Ishikawa (cell line): ENCODE data around the gene SMIM22.
A peak's percentile ranks its signal among the peaks of the same experiment; 100 is the strongest.

ENCODE experiments used
- CEBPB ChIP-seq: IDR thresholded peaks from 2 replicates; pipeline ENCODE4 v1.6.1; 2012
- CREB1 ChIP-seq: IDR thresholded peaks from 2 replicates; pipeline ENCODE4 v1.6.1; 2012; ENCODE audit warnings: low read depth
- EGR1 ChIP-seq: IDR thresholded peaks from 2 replicates; pipeline ENCODE4 v1.6.1; 2012
- EP300 ChIP-seq: IDR thresholded peaks from 2 replicates; pipeline ENCODE4 v1.6.1; 2012; ENCODE audit warnings: borderline replicate concordance
- FOXM1 ChIP-seq: IDR thresholded peaks from 2 replicates; pipeline ENCODE4 v1.6.1; 2012; ENCODE audit warnings: low read depth, borderline replicate concordance
- NFIC ChIP-seq: IDR thresholded peaks from 2 replicates; pipeline ENCODE4 v1.6.1; 2012
- RAD21 ChIP-seq: IDR thresholded peaks from 2 replicates; pipeline ENCODE4 v1.6.1; 2012; ENCODE audit warnings: low read depth
- TAF1 ChIP-seq: IDR thresholded peaks from 2 replicates; pipeline ENCODE4 v1.6.1; 2012; ENCODE audit warnings: low read depth, mild to moderate bottlenecking
- TCF12 ChIP-seq: IDR thresholded peaks from 2 replicates; pipeline ENCODE4 v1.6.1; 2012; ENCODE audit warnings: low read depth
- TEAD4 ChIP-seq: IDR thresholded peaks from 2 replicates; pipeline ENCODE4 v1.6.1; 2012
- USF1 ChIP-seq: IDR thresholded peaks from 2 replicates; pipeline ENCODE4 v1.6.1; 2012
- YY1 ChIP-seq: IDR thresholded peaks from 2 replicates; pipeline ENCODE4 v1.6.1; 2012; ENCODE audit warnings: low read depth
- ZBTB7A ChIP-seq: IDR thresholded peaks from 2 replicates; pipeline ENCODE4 v1.6.1; 2012; ENCODE audit warnings: low read depth
- TF ChIP-seq, protein P1 (sequence below): IDR thresholded peaks from 2 replicates; pipeline ENCODE4 v1.6.1; 2012
- TF ChIP-seq, protein P2 (sequence below): IDR thresholded peaks from 2 replicates; pipeline ENCODE4 v1.6.1; 2012; ENCODE audit warnings: low read depth, mild to moderate bottlenecking

The SMIM22 gene

DNA sequence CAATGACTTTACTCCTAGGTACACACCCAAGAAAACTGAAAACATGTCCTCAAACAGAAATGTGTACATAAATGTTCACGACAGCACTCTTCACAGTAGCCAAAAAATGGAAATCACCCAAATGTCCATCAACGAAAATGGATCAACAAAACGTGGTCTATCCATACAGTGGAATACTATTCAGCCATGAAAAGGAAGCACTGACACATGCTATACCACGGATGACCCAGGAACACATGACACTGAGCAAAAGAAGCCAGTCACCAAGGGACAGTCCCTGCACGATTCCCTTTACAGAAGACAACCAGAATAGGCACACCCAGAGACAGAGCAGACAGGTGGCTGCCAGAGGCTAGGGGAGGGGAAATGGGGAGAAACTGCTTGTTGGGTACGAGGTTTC is 39.5 kb upstream of the SMIM22 start:
- TF ChIP-seq CREB1 (no peak), CEBPB (no peak), NFIC (no peak)

DNA sequence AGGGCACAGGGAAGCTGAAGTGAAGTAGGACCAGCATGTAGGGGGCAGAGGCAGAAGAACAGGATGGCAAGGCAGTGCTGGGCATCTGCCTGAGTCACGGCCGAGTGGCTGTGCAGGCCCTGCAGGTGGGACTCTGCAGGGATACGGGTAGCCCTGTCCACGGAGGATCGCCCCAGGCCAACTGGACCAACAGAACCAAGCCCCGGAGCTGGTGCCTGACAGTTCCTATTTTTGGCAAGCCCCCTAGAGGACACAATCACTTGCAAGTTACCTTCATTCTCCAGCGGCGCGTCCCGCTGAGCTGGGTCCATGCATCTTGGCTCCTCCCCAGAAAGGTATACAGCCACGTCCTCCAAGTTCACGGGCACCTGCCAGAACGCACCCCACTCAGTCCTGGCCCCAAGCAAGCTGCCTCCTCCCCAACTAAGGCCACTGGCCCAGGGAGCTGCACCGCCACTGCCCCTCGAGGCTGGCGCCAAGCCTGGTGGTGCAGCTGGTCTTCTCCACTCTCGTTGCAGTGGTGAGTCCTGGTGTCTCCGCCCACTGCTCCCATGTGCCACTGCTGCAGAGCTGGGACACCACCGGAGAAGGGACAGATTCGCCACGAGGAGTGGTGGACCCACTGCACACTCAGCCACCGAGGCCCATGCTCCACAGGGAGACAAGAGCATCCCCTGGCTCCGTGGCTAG is 34.8 kb upstream of the SMIM22 start:
- TF ChIP-seq TCF12 (no peak), ZBTB7A (no peak), FOXM1 (no peak), CEBPB (no peak), USF1 (no peak)

DNA sequence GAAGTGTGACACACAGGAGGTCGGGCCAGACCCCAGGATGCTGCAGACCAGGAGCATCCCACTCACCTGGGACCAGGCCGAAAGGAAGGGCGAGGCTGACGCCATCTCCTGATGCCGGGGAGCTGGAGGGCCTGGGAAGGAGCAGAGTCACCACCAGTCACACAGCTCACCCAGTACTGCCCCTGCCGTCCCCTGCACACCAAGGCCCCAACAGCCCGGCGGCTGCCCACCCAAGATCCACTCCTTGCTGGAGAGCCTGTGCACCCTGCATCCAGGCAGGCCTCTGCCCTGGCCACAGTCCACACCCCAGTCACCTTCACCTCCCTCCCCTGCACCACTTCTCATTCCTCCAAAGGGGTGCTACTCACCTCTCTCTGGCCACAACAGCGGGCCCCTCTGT is 33.0 kb upstream of the SMIM22 start:
- TF ChIP-seq YY1 = no peak
- TF ChIP-seq CREB1 = no peak

GRCh38 chr16:4763791-4764190 is 31.4 kb upstream of the SMIM22 start:
- TF ChIP-seq CEBPB (no peak), TEAD4 (no peak)

DNA sequence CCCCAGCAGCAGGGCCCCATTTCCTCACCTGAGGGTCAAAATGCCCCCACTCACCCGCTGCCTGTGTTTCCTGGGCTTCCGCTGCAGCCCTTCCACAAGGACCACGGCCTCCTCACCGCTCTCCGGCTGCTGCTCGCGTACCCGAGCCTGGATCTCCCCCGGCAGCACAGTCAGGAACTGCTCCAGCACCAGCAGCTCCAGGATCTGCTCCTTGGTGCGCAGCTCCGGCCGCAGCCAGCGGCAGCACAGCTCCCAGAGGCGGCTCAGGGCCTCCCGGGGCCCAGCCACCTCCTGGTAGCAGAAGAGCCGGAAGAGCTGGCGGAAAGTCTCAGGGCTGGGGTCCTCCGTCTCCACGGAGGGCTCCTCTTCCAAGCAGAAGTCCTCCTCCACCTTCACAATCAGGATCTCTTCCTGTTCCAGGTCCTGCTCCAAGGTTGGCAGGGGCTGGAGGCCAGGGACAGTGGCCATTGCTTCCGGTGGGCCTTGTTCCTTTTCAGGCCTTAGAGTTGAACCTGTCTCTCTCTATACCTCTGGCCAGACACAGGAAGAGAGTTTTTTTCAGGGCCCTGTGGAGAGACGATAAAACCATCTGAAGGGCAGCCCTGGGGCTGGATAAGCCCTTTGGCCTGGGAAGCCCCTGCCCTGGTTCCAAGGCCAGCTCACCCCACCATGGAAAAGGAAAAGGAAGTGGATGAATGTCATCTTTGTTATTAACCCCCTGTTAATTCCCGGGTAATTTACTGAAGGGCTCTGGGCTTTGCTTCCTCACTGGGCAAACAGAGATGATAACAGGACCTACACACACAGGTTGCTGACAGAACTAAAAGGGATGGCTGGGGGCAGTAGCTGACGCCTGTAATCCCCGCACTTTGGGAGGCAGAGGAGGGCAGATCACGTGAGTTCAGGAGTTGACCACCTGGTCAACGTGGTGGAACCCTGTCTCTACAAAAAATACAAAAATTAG is 29.4 kb upstream of the SMIM22 start:
- no peak for TF ChIP-seq TCF12
- TF ChIP-seq ZBTB7A = no peak
- TF ChIP-seq, protein P1, sequence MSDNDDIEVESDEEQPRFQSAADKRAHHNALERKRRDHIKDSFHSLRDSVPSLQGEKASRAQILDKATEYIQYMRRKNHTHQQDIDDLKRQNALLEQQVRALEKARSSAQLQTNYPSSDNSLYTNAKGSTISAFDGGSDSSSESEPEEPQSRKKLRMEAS = no peak
- no peak for TF ChIP-seq USF1
- TF ChIP-seq TAF1 = no peak
- TF ChIP-seq CEBPB = no peak
- TF ChIP-seq RAD21 = no peak
- TF ChIP-seq, protein P2, sequence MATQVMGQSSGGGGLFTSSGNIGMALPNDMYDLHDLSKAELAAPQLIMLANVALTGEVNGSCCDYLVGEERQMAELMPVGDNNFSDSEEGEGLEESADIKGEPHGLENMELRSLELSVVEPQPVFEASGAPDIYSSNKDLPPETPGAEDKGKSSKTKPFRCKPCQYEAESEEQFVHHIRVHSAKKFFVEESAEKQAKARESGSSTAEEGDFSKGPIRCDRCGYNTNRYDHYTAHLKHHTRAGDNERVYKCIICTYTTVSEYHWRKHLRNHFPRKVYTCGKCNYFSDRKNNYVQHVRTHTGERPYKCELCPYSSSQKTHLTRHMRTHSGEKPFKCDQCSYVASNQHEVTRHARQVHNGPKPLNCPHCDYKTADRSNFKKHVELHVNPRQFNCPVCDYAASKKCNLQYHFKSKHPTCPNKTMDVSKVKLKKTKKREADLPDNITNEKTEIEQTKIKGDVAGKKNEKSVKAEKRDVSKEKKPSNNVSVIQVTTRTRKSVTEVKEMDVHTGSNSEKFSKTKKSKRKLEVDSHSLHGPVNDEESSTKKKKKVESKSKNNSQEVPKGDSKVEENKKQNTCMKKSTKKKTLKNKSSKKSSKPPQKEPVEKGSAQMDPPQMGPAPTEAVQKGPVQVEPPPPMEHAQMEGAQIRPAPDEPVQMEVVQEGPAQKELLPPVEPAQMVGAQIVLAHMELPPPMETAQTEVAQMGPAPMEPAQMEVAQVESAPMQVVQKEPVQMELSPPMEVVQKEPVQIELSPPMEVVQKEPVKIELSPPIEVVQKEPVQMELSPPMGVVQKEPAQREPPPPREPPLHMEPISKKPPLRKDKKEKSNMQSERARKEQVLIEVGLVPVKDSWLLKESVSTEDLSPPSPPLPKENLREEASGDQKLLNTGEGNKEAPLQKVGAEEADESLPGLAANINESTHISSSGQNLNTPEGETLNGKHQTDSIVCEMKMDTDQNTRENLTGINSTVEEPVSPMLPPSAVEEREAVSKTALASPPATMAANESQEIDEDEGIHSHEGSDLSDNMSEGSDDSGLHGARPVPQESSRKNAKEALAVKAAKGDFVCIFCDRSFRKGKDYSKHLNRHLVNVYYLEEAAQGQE = no peak
- TF ChIP-seq EP300 = no peak
- TF ChIP-seq EGR1 = no peak

GRCh38 chr16:4766875-4767628 is 28.1 kb upstream of the SMIM22 start, which contains the start of gene ZNF500:
TSS of gene ZNF500 (minus strand) at chr16:4767162. CDS start at chr16:4765978, 1,184 bp downstream.
- TF ChIP-seq EP300 = no peak
- no peak for TF ChIP-seq TEAD4
- TF ChIP-seq, protein P1 = peak; percentile 77
- TF ChIP-seq FOXM1 = no peak
- peak; percentile 60 for TF ChIP-seq YY1
- no peak for TF ChIP-seq USF1
- TF ChIP-seq EGR1 = peak; percentile 59
- peak; percentile 98 for TF ChIP-seq ZBTB7A
- TF ChIP-seq CEBPB = no peak
- TF ChIP-seq, protein P2 = no peak
- peak; percentile 52; the same call in 1 of the 2 replicates for TF ChIP-seq TCF12
- no peak for TF ChIP-seq RAD21
- TF ChIP-seq TAF1 = peak; percentile 79; the same call in 1 of the 2 replicates
- TF ChIP-seq NFIC = no peak; the same call in 1 of the 2 replicates
- TF ChIP-seq CREB1 = 0 out of 2 replicates have a peak, but pooled peaks have one; percentile 34
